Measurements from ENCODE around the gene ANKLE2.

- TF ChIP-seq CTCF (IDR thresholded peaks at IDR 0.05; ENCODE audit: insufficient read depth, low read length, poor library complexity, severe bottlenecking) (no peak), EZH2phosphoT487 (conservative IDR thresholded peaks at IDR 0.05; ENCODE audit: low read length) (no peak)
Observed at GRCh38 chr12:132735496-132735895, 26.1 kb downstream of the ANKLE2 start.

All from SU-DHL-6 (cell line).